Upper lobe of left lung (tissue), 4 donors: ENCODE data around the gene S100A7.

Experiments used
- EP300 ChIP-seq, 4 donors: sonication (generic); formaldehyde crosslinking; IDR thresholded peaks; one replicate each; pipeline ENCODE4 v1.5.1; 2017; ENCODE audit warnings: antibody characterized with exemption in 4 of 4, control low read depth in 2 of 4
- POLR2A ChIP-seq, 4 donors: fragments of 450-650 bp; IDR thresholded peaks; one replicate each; pipeline ENCODE4 v1.5.1; 2016 to 2017; ENCODE audit warnings: antibody characterized with exemption in 4 of 4, mild to moderate bottlenecking in 2 of 4
- POLR2AphosphoS5 ChIP-seq, 2 donors: sonication (generic); formaldehyde crosslinking; IDR thresholded peaks; one replicate each; pipeline ENCODE4 v1.5.1; 2017; ENCODE audit warnings: antibody characterized with exemption in 2 of 2
- TF ChIP-seq, protein P1 (sequence below), 6 experiments: fragments of 450-650 bp in 4 of 6; fragments of 200-600 bp in 2 of 6; sonication (generic) in 2 of 6; IDR thresholded peaks; one replicate each; pipeline ENCODE4 v1.5.1; 2016 to 2019; ENCODE audit warnings: antibody characterized with exemption in 6 of 6

DNA sequence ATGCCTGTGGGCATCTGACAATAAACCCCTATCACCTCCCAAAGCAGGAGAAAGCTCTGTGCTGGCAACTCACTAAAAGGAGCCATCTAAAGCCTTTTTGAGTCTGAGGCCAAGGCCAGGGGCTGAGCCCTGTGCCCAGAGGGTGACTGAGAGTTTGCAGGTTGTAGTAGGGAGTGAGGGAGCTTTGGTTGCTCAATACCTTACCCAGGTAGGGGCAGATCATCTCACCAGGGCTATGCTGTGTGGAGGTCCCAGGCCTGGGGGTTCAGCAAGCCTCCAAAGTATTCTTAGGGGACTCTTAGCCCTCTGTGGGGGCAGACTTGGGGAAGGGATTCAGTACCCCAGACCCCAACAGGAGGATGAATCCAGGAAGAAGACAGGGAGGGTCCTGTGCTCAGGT lies 21.2 kb downstream of the S100A7 start:
- TF ChIP-seq POLR2AphosphoS5 (IDR thresholded peaks at IDR 0.05), result no peak
- TF ChIP-seq, protein P1, sequence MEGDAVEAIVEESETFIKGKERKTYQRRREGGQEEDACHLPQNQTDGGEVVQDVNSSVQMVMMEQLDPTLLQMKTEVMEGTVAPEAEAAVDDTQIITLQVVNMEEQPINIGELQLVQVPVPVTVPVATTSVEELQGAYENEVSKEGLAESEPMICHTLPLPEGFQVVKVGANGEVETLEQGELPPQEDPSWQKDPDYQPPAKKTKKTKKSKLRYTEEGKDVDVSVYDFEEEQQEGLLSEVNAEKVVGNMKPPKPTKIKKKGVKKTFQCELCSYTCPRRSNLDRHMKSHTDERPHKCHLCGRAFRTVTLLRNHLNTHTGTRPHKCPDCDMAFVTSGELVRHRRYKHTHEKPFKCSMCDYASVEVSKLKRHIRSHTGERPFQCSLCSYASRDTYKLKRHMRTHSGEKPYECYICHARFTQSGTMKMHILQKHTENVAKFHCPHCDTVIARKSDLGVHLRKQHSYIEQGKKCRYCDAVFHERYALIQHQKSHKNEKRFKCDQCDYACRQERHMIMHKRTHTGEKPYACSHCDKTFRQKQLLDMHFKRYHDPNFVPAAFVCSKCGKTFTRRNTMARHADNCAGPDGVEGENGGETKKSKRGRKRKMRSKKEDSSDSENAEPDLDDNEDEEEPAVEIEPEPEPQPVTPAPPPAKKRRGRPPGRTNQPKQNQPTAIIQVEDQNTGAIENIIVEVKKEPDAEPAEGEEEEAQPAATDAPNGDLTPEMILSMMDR (IDR thresholded peaks at IDR 0.05), result no peak
- TF ChIP-seq EP300 (IDR thresholded peaks at IDR 0.05), result no peak
- no peak for TF ChIP-seq POLR2A (IDR thresholded peaks at IDR 0.05)
